Amygdala (tissue), 56 donors: ENCODE measurements around the gene RGS7.
A peak's percentile ranks its signal among the peaks of the same experiment; 100 is the strongest.

Experiments
- DNase-seq, 56 donors: peaks; one replicate each; lab custom pipeline; 2025; lab: John Stamatoyannopoulos, UW

Gene RGS7

GRCh38 chr1:241356519-241357365 is at the start of gene RGS7:
RGS7 (minus strand) TSS chr1:241357205.
- DNase-seq = peak in 49 of 56 donors; percentile 9 to 80 (median 54)

GRCh38 chr1:241406421-241406820 is 49.4 kb upstream of the RGS7 start:
- DNase-seq = no peak

GRCh38 chr1:241401156-241401555 is 44.2 kb upstream of the RGS7 start:
- DNase-seq = no peak

GRCh38 chr1:241396747-241397681 is 40.0 kb upstream of the RGS7 start:
- DNase-seq = no peak

- no peak for DNase-seq
Observed at GRCh38 chr1:241391926-241392710, 35.1 kb upstream of the RGS7 start.

DNA sequence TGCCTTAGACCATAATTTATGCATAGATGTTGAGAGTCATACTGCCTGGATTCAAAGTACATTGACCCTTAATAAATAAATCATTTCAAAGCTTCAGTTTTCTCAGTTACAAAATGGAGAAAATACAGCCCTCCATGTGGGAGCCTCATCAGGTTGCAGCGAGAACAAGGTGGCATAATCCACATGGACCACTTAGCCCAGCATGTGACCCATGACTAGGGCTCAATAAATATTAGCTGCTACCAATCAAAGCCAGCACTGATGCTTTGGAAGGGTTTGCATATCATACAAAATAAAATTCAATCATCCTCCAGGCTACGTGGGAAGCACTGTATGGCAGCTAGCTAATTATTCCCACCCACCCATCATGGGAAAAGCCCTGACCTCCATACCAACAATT is 33.5 kb upstream of the RGS7 start:
- DNase-seq = no peak

- DNase-seq = no peak
Observed at GRCh38 chr1:241389400-241389799, 32.4 kb upstream of the RGS7 start.

GRCh38 chr1:241387216-241387615 is 30.2 kb upstream of the RGS7 start:
- DNase-seq = no peak

GRCh38 chr1:241376701-241377100 is 19.7 kb upstream of the RGS7 start:
- DNase-seq = no peak

DNA sequence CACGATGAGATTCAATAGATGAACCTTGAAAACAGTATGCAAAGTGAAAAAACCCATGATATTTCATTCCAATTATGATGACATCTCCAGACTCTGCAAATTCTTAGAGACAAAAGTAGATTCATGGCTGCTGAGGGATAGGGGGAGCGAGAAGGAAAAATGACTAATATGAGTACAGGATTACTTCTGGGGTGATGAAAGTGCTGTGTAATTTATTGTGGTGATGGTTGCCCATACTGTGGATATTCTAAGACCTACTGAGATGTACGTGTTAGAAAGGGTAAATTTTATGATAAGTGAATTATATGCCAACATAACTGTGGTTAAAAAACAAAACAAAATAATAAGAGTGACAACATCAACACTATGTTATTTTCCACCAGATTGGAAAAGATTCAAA is 18.9 kb upstream of the RGS7 start:
- DNase-seq = no peak

DNA sequence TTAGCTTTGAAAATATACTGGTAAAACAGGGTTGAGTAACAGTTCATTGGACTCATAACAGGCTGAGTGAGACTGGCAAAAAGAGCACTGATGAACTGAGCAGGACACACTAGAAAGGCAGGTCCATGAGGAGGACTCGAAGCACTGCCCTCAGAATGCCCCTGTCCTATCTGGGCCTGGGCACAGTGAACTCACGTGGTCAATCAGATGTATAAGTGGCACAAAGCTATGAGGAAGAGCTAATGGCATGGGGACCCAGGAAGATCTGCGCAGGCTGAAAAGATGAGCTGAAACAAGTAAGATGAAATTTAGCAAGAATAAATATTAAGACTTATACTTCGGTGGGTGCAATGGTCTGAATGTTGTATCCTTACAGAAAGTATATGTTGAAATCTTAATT is 9.2 kb upstream of the RGS7 start:
- DNase-seq = no peak

DNA sequence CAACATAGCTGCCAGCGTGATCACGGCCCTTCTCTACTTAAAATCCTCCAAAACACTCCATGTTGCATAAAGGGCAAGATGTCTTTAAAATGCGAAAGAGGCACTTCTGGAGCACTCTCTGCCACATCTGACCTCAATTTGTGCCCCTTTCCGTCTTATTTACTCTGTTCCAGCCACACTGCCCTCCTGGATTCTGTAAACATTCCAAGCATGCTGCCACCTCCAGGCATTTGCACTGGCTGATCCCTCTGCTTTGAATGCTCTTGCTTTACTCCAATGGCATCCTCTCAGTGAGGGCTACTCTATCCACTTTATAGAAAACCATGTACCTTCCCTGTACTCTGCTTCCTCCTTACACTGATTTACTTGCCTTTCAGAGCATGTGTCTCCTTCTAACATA is 5.3 kb upstream of the RGS7 start:
- DNase-seq = no peak

DNA sequence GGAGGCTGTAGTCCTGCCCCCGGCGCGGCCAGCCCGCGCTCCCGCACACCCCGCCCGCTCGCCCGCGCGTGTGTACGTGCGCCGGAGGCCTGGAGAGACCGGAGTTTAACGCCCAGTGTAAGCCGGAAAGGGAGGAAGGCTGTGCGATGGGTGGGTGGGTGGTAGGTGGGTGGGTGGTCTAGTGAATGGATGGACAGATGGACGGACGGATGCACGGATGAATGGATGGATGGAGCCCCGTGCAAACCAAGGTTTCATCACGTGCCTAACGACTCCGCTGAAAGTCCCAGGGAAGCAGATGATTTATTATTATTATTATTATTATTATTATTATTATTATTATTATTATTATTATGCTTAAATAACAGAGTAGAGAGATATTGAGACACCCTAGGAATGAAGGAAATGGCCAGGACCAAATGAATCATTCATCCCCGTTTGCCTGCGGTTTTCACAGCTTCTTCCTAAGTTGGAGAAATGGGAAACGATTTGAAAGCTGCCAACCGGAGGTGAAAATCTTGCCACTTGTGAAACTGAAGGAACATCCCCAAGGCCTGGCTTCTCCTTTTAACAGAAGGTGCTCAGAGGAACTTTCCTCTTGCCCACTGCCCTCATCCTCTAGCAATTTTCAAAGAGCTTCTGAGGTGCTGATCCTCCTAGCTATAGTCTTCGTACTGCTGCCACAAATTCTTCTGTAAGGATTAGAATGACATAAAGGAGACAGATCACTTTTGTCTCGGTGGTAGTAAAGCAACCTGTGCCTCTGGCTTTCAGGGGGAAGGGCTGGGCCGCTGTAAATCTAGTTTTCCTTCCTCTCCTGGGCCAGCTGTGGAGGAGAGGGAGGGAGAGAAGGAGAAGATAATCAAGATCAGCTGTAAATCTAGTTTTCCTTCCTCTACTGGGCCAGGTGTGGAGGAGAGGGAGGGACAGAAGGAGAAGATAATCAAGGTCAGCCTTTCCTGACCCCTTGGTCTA is 648 bp upstream of the RGS7 start:
- peak in 3 of 56 donors; percentile 3 to 35 (median 5) for DNase-seq

DNA sequence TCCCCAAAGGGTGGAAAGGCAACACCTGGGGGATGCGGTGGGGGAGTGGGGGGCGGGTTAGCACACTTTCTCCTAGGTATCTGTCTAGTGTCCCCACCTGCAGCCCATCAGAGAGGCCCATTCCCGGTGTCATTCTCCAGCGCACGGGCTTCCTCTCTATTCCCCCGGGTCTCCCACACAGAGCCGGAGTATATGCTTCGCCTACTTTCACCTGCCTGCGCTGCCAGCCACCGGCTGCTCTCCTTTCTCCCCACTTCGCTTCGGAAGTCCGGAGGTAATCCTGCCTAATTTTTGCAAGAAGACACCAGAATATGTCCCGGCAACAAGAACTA is 852 bp downstream of the RGS7 start:
- peak in 8 of 56 donors; percentile 5 to 49 (median 32) for DNase-seq

DNA sequence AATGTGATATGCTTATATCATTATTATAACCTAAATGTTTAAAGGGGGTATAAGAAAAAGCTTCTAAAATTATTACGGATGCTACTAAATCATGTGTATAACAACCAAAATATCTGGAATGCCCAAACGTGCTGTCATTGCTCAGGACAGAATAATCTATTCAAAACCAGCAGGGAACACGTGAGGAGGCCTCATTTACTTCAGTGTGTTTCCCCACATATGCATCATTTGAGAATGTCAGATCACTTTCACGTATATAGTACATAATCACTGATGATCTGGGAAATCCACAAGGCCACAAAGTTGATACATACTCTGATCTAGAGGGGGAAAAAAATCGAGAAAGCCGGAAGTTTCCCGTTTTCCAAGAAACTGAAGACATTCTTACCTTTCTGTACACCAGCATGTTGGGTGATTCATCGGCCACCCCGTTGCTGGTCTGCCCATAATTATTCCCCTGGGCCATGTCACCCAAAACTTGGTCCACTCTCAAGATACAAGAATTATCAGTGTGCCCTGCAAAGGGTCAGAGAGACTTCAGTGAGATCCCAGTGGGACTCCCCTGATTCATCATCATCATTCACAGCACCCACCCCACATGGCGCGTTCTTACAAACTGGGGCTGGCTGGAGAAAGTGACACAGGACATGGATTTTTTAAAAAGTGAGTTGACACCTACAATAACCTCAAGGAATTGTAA is 1.5 kb downstream of the RGS7 start:
- DNase-seq = no peak

DNA sequence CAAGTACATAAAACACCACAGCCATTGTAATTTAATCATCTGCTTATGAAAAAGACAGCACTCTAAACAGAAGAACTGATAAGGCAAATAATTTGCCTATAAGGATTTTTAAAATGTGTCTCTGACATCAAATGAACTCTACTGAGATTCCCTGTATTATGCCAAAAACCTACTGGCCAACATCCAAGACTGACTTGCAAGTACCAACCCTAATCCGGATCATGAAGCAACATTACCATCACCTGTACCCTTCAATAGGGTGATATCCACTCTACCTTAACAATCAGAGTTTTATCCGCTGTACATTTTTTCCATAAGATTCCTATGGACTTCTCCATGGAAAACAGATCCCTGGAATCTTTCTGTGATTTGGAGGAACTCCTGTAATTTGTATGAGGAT is 4.6 kb downstream of the RGS7 start:
- DNase-seq = no peak

DNA sequence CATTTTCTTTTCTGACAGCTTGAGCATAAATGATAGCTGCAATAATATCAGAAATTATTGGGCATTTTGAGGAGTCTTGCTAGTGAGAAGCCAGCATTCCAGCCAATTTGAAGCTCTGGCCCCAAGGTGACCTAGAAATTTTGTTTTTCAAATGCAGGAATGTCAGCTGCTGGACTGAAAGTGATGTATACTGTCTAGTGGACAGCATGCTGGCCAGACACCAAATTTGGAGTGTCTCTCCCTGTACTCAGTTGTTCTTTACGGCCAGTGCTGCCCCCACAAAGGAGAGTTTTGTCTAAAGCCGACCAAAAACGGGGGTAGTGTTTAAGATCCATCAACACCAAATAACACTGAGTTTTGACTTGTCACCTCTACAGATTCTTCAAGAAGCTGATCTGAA is 5.2 kb downstream of the RGS7 start:
- DNase-seq = no peak

DNA sequence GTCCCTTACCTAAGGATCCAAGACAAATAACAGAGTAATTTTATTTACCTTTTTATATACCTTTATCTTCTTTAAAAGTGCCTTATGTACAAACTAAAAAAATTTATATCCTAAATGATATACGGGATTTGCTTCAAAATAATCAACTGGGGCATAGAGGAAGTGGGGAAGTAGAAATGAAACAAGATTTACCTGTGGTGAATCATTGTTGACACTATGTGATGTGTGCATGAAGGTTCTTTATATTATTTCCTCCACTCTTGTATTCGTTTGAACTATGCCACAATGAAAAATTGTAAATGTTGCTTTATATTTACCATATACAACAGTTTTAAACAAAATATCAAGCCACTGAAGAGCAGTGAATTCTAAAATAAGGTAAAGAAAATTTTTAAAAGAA is 13.0 kb downstream of the RGS7 start:
- DNase-seq = no peak

GRCh38 chr1:241336335-241336734 is 20.7 kb downstream of the RGS7 start:
- no peak for DNase-seq
